Panc1 (cell line): ENCODE data around the gene ACSS3. TPM values are rescaled to one million over a fixed set of nuclear protein-coding genes. Genes with fewer than 3 reads are reported as not detected.

ENCODE experiments used
- ATAC-seq: fragments of 200-7000 bp; cut with Tn5 transposase; 2 replicates; pipeline ENCODE4 v1.9.1; 2020; ENCODE audit warnings: mild to moderate bottlenecking, moderate library complexity
- BruUV-seq: library from RNA; stranded (reverse); fragments of 400-500 nt; replicated peaks from 2 replicates; lab custom pipeline; 2021; lab: Mats Ljungman, UMichigan
- CTCF ChIA-PET: fragments of 300-600 bp; sonication (Branson Sonifier 250); formaldehyde crosslinking; loops from one replicate; lab custom pipeline; 2022; ENCODE audit warnings: antibody characterized with exemption; lab: Charles Lee
- POLR2A ChIA-PET: fragments of 300-600 bp; sonication (Branson Sonifier 250); formaldehyde crosslinking; loops from one replicate; lab custom pipeline; 2022; ENCODE audit warnings: antibody characterized with exemption; lab: Charles Lee
- DNase-seq: peaks from one replicate; pipeline ENCODE4 v3.0.0-alpha.2; 2010; ENCODE audit warnings: low read depth, low spot score
- H3K27ac ChIP-seq: 2 replicates; pipeline ENCODE4 v1.5.1; 2011; ENCODE audit warnings: mild to moderate bottlenecking, low read length, inconsistent platforms
- H3K27me3 ChIP-seq: fragments of 200-500 bp; sonication (Bioruptor generic); 2 replicates; pipeline ENCODE4 v1.6.0; 2014; ENCODE audit warnings: low read length, inconsistent platforms; ENCODE audit not compliant: control insufficient read depth, insufficient read depth
- H3K36me3 ChIP-seq: fragments of 200-500 bp; sonication (Bioruptor generic); 2 replicates; pipeline ENCODE4 v1.5.1; 2014; ENCODE audit warnings: inconsistent platforms, mild to moderate bottlenecking, low read length, moderate library complexity; ENCODE audit not compliant: control insufficient read depth, insufficient read depth
- H3K4me1 ChIP-seq: 2 replicates; pipeline ENCODE4 v1.5.1; 2011; ENCODE audit warnings: inconsistent platforms, mild to moderate bottlenecking, low read length, moderate library complexity; ENCODE audit not compliant: control insufficient read depth, insufficient read depth
- H3K4me3 ChIP-seq, 2 experiments: 2 replicates each; pipeline ENCODE4 v1.5.1; 2011 to 2012; ENCODE audit warnings: low read depth in 2 of 2, low read length in 2 of 2, mild to moderate bottlenecking in 2 of 2, inconsistent platforms in 1 of 2, moderate library complexity in 1 of 2
- H3K9me3 ChIP-seq: fragments of 200-500 bp; sonication (Bioruptor generic); 2 replicates; pipeline ENCODE4 v1.5.1; 2014; ENCODE audit warnings: low read depth, mild to moderate bottlenecking, inconsistent platforms, low read length, moderate library complexity; ENCODE audit not compliant: control insufficient read depth, insufficient read depth
- CTCF ChIP-seq: fragments of 450-650 bp; IDR thresholded peaks from 2 replicates; pipeline ENCODE4 v1.5.1; 2017; ENCODE audit warnings: mild to moderate bottlenecking
- POLR2AphosphoS5 ChIP-seq: IDR thresholded peaks from 2 replicates; pipeline ENCODE4 v1.6.1; 2012; ENCODE audit warnings: mild to moderate bottlenecking, low read depth, low read length, moderate library complexity
- REST ChIP-seq, 2 experiments: IDR thresholded peaks; 2 replicates each; pipeline ENCODE4 v1.6.1; 2011 to 2012; ENCODE audit warnings: low read depth in 2 of 2, control low read depth in 1 of 2, low read length in 1 of 2, mild to moderate bottlenecking in 1 of 2, moderate library complexity in 1 of 2; ENCODE audit not compliant: insufficient read depth in 1 of 2
- SIN3A ChIP-seq: IDR thresholded peaks from 2 replicates; pipeline ENCODE4 v1.6.1; 2012; ENCODE audit warnings: low read depth, mild to moderate bottlenecking, low read length, moderate library complexity, borderline replicate concordance; ENCODE audit not compliant: insufficient read depth
- TCF7L2 ChIP-seq: IDR thresholded peaks from 2 replicates; pipeline ENCODE4 v1.6.1; 2011; ENCODE audit warnings: mild to moderate bottlenecking, low read depth, low read length, inconsistent platforms
- in situ Hi-C: cut with HindIII; loops from 2 replicates; pipeline ENCODE4 v1.10.0; 2016; ENCODE audit warnings: low sequenced_read_pairs, low pct_unique_long_range_greater_than_20kb
- intact Hi-C: fragments of 100-400 bp; cut with micrococcal nuclease; formaldehyde crosslinking; loops from one replicate; pipeline ENCODE4 v1.10.0; 2022; ENCODE audit not compliant: unreplicated experiment
- total RNA-seq: library from RNA; stranded (reverse); gene quantifications from one replicate; pipeline ENCODE4 v1.2.1, GENCODE V29; 2021; ENCODE audit not compliant: unreplicated experiment

The ACSS3 gene
- total RNA-seq, 1 experiment from 2014 or later = 0.10 TPM

- CTCF ChIA-PET = no interaction called here
- intact Hi-C loops = loop anchor here (10.0 kb wide), 1 partner anchor 709 kb away; no protein-coding TSS in a partner anchor
Observed at GRCh38 chr12:81123611-81124010, 45.7 kb downstream of the ACSS3 start.

GRCh38 chr12:81125691-81126090 is 47.8 kb downstream of the ACSS3 start:
- Histone ChIP-seq H3K27ac (no peak overlapping the region), H3K4me1 (no peaks in the 10 kb centered on the region), H3K27me3 (no peaks in the 10 kb centered on the region), H3K9me3 (no peaks in the 10 kb centered on the region), H3K36me3 (no peaks in the 10 kb centered on the region), H3K4me3 (no peak overlapping the region)
- intact Hi-C loops = loop anchor here (10.0 kb wide), 1 partner anchor 711 kb away; no protein-coding TSS in a partner anchor
- CTCF ChIA-PET = no interaction called here
- TF ChIP-seq TCF7L2 (no peak), REST (IDR thresholded peaks at IDR 0.05; ENCODE audit: insufficient read depth in 1 of 2, low read depth in 2 of 2, low read length in 1 of 2) (no peak), SIN3A (no peak), CTCF (no peak), POLR2AphosphoS5 (no peak)
- ATAC-seq = no peak
- no TSS peak for BruUV-seq
- DNase-seq = no peak
- in situ Hi-C loops = no loop called here
- POLR2A ChIA-PET = no interaction called here

More at GRCh38 chr12:81123611-81124010, 45.7 kb downstream of the ACSS3 start:
- POLR2A ChIA-PET = no interaction called here
- DNase-seq (no peak), ATAC-seq (no peak)
- Histone ChIP-seq H3K4me3 (no peak overlapping the region), H3K27ac (no peak overlapping the region), H3K9me3 (no peaks in the 10 kb centered on the region), H3K27me3 (no peaks in the 10 kb centered on the region), H3K36me3 (no peaks in the 10 kb centered on the region), H3K4me1 (no peaks in the 10 kb centered on the region)
- in situ Hi-C loops = no loop called here
- TF ChIP-seq REST (IDR thresholded peaks at IDR 0.05; ENCODE audit: insufficient read depth in 1 of 2, low read depth in 2 of 2, low read length in 1 of 2) = no peak
- TF ChIP-seq POLR2AphosphoS5 = no peak
- TF ChIP-seq TCF7L2 = no peak
- TF ChIP-seq SIN3A = no peak
- no peak for TF ChIP-seq CTCF
- no TSS peak for BruUV-seq
